ENCODE measurements around the gene NTM.

Gene NTM

DNA sequence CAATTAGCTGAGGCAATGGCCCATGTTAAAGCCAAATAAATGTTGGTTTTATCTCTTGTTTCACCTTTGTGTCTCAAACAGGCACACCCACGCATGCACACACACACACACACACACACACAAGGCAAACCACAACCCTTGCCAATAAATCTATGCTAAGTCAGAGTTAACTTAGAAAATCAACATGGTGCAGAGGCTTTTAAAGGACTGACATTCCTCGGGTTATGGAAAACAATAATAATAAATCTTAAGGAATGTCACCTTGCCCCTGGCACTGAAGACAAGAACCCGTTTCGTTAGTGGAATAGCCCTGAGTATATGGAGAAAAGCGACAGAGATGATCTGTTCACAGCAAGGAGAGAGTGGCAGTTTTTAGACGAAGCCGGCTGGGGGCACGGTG, 326.3 kb downstream of the NTM start:
- no peak for DNase-seq (ENCODE audit: extremely low read depth, low read depth)
- TF ChIP-seq CTCF (IDR thresholded peaks at IDR 0.05; ENCODE audit: low read depth, low read length): no peak

- DNase-seq (ENCODE audit: extremely low read depth, low read depth): no peak
- no peak for TF ChIP-seq CTCF (IDR thresholded peaks at IDR 0.05; ENCODE audit: low read depth, low read length)
These were observed 332.9 kb downstream of the NTM start for GRCh38 chr11:131703311-131703710.

DNA sequence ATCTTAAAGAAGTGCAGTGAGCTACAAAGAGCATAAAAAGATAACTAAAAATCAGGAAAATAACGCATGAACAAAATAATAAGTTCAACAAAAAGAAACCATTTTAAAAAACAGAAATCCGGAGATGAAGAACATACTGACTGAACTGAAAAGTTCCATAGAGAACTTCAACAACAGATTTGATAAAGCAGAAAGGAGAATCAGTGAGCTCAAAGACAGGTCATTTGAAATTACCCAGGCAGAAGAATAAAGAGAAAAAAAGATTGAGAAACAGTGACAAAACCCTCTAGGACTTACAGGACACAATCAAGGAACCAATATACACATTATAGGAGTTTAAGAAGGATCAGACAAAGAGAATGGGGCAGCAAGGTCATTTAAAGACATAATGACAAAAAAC, 334.3 kb downstream of the NTM start:
- DNase-seq (ENCODE audit: extremely low read depth, low read depth): no peak
- no peak for TF ChIP-seq CTCF (IDR thresholded peaks at IDR 0.05; ENCODE audit: low read depth, low read length)

- no peak for TF ChIP-seq CTCF (IDR thresholded peaks at IDR 0.05; ENCODE audit: low read depth, low read length)
- DNase-seq (ENCODE audit: extremely low read depth, low read depth): no peak
These were observed 340.1 kb downstream of the NTM start for GRCh38 chr11:131710511-131710910.

DNA sequence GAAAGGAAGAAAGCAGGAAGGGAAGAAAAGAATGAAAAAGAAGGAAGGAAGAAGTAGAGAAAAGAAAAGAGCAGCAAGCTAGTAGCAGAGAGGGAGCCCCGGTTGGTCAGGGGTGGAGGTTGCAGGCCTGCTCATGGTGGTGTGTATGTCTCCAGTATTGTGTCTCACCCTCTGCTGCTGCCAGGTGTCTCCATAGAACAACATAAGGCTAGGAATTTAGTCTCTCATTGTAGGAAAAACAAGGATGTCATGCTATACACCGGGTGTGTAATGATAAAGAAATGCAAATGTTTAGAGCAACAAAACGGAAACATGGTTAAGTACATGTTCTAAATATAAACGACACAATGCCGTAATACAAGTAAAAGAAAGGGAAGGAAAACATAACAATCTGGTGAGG, 342.5 kb downstream of the NTM start:
- DNase-seq (ENCODE audit: extremely low read depth, low read depth): no peak
- TF ChIP-seq CTCF (IDR thresholded peaks at IDR 0.05; ENCODE audit: low read depth, low read length): no peak

DNA sequence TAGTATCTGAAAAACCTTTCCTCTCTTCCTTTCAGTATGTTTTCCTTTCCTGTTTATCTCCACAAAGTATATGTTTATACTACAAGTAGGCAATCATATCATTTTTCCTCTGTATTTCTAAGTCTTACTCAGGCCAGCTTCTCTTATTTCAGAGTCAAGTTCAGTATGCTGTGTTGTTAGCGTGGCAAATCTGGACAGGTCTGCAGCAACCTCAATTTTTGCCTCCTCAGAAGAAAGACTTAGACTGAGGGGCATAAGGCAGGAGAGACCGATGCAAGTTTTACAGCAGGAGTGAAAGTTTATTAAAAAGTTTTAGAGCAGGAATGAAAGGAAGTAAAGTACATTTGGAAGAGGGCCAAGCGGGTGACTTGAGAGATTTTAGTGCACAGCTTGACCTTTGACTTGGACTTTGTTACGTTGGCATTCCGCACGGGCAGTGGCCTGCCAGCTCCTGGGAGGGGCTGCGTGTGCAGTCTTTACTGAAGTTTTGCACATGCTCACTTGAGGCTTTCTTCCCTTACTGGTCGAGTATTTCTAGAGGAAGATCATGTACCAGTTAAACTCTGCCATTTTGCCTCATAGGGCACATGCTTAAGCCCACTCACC, 343.2 kb downstream of the NTM start:
- no peak for TF ChIP-seq CTCF (IDR thresholded peaks at IDR 0.05; ENCODE audit: low read depth, low read length)
- DNase-seq (ENCODE audit: extremely low read depth, low read depth): no peak

- no peak for DNase-seq (ENCODE audit: extremely low read depth, low read depth)
- no peak for TF ChIP-seq CTCF (IDR thresholded peaks at IDR 0.05; ENCODE audit: low read depth, low read length)
These were observed 347.2 kb downstream of the NTM start for GRCh38 chr11:131717616-131718015.

All from AG09319 (cell line).